ENCODE results near the gene CAPRIN1.

- TF ChIP-seq CTCF (conservative IDR thresholded peaks at IDR 0.05 in 1 of 2, IDR thresholded peaks at IDR 0.05 in 1 of 2; ENCODE audit: extremely low read depth in 1 of 2, insufficient read depth in 1 of 2, low read depth in 1 of 2, low read length in 2 of 2) (no peak), EZH2 (IDR thresholded peaks at IDR 0.05; ENCODE audit: borderline replicate concordance, low read length) (no peak)
These were observed 94.4 kb downstream of the CAPRIN1 start for GRCh38 chr11:34145847-34146381.
